Middle frontal gyrus (tissue), 1 donor: ENCODE results near the gene ATRNL1.

Source experiments
- DNase-seq: peaks from one replicate; pipeline ENCODE4 v3.0.0-alpha.2; 2015; ENCODE audit warnings: low spot score; ENCODE audit errors: extremely low spot score

ATRNL1 gene

GRCh38 chr10:115606741-115607140 is 513.6 kb downstream of the ATRNL1 start:
- no peak for DNase-seq

- no peak for DNase-seq
Observed at GRCh38 chr10:115624448-115624847, 531.3 kb downstream of the ATRNL1 start.

GRCh38 chr10:115628616-115629015 is 535.5 kb downstream of the ATRNL1 start:
- no peak for DNase-seq

- DNase-seq = no peak
Observed at GRCh38 chr10:115638246-115638645, 545.1 kb downstream of the ATRNL1 start.

GRCh38 chr10:115649217-115649616 is 556.1 kb downstream of the ATRNL1 start:
- no peak for DNase-seq

- no peak for DNase-seq
Observed at GRCh38 chr10:115653473-115653872, 560.3 kb downstream of the ATRNL1 start.

GRCh38 chr10:115654961-115655360 is 561.8 kb downstream of the ATRNL1 start:
- DNase-seq = no peak

GRCh38 chr10:115657161-115657860 is 564.1 kb downstream of the ATRNL1 start:
- DNase-seq = no peak

GRCh38 chr10:115659616-115660015 is 566.5 kb downstream of the ATRNL1 start:
- DNase-seq = no peak

GRCh38 chr10:115660391-115660790 is 567.2 kb downstream of the ATRNL1 start:
- no peak for DNase-seq

GRCh38 chr10:115662422-115662821 is 569.3 kb downstream of the ATRNL1 start:
- DNase-seq = no peak

- DNase-seq = no peak
Observed at GRCh38 chr10:115665549-115665948, 572.4 kb downstream of the ATRNL1 start.

GRCh38 chr10:115674496-115674895 is 581.3 kb downstream of the ATRNL1 start:
- DNase-seq = no peak

GRCh38 chr10:115696747-115697146 is 603.6 kb downstream of the ATRNL1 start:
- no peak for DNase-seq

GRCh38 chr10:115706026-115706425 is 612.9 kb downstream of the ATRNL1 start:
- DNase-seq = no peak

GRCh38 chr10:115706488-115707076 is 613.4 kb downstream of the ATRNL1 start:
- DNase-seq = no peak

GRCh38 chr10:115710136-115710535 is 617.0 kb downstream of the ATRNL1 start:
- DNase-seq = no peak

GRCh38 chr10:115711306-115711705 is 618.1 kb downstream of the ATRNL1 start:
- DNase-seq = no peak

GRCh38 chr10:115720121-115720520 is 627.0 kb downstream of the ATRNL1 start:
- DNase-seq = no peak

GRCh38 chr10:115727129-115727528 is 634.0 kb downstream of the ATRNL1 start:
- no peak for DNase-seq

GRCh38 chr10:115744089-115744488 is 650.9 kb downstream of the ATRNL1 start:
- no peak for DNase-seq

- DNase-seq = no peak
Observed at GRCh38 chr10:115745943-115746342, 652.8 kb downstream of the ATRNL1 start.

- no peak for DNase-seq
Observed at GRCh38 chr10:115747811-115748210, 654.6 kb downstream of the ATRNL1 start.
